GM03348 (cell line): ENCODE results near the gene PSENEN.

Source experiments
- DNase-seq: peaks from one replicate; pipeline ENCODE4 v3.0.0; 2012; ENCODE audit warnings: low spot score

The PSENEN gene

DNA sequence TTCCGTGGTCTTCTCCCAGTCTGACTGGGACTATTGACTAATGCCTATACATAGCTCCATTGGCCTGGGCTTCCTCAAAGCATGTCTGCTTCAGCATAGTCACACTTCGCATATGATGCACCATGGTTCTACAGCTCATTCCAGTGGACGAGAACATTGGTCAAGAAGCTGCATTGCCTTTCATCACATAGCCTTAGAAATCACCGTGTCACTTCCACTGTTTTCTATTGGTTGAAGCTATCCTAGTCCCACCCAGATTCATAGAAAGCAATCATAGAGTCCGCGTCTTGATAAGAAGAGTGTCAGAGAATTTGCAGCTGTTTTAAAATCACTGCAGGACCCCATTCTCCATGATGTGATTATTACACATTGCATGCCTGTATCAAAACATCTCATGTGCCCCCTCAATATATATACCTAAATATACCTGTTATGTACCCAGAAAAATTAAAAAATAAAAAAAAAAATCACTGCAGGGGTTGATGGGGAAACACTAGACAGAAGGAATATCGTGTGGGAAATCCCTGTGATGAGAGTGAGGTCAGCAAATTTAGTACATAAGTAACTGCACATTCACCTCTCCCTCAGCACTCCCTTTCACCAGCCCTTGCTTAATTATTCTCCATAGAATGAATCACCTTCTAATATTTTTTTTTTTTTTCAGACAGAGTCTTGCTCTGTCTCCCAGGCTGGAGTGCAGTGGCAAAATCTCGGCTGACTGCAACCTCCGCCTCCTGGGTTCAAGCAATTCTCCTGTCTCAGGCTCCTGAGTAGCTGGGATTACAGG, 27.8 kb downstream of the PSENEN start:
- no peak for DNase-seq

DNA sequence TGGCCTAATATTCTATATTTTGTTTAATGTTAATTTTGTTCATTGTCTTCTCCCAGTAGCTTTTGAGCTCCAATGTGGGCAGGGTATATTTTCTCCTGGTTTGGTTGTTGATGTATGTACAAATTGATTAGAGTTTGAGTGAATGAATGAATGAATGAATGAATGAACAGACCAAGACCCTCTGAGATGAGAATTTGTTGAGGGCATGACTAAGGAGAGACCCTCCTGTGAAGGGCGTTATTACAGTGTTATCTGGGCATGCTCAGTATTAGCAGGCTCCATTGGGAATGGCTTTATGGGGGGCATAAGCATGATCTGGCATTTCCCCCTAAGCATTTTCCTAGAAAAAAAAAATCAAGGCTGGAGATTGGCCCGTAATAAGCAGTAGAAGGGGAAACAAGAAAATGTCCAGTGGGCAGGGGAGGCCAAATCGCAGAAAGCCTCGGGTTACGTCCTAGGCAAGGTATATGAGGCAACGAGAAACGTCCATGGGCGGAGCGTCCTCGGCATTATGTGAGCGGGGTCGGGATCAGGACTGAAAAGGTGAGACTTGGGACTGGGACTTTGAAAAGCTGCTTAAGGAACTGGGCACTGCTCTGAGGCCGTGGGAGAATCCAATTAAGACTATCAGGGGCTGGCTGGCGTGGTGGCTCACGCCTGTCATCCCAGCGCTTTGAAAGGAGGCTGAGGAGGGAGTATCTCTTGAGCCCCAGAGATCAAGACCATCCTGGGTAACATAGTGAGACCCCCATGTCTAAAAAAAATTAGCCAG, 29.0 kb downstream of the PSENEN start:
- DNase-seq, result no peak

GRCh38 chr19:35775046-35775297, 29.5 kb downstream of the PSENEN start:
- no peak for DNase-seq

- peak; percentile 99 for DNase-seq
These were observed 30.0 kb downstream of the PSENEN start, which contains the start of gene ARHGAP33 for GRCh38 chr19:35775298-35776101. TSS of gene ARHGAP33 (plus strand) at chr19:35775564. CDS start at chr19:35775659, 95 bp downstream.

DNA sequence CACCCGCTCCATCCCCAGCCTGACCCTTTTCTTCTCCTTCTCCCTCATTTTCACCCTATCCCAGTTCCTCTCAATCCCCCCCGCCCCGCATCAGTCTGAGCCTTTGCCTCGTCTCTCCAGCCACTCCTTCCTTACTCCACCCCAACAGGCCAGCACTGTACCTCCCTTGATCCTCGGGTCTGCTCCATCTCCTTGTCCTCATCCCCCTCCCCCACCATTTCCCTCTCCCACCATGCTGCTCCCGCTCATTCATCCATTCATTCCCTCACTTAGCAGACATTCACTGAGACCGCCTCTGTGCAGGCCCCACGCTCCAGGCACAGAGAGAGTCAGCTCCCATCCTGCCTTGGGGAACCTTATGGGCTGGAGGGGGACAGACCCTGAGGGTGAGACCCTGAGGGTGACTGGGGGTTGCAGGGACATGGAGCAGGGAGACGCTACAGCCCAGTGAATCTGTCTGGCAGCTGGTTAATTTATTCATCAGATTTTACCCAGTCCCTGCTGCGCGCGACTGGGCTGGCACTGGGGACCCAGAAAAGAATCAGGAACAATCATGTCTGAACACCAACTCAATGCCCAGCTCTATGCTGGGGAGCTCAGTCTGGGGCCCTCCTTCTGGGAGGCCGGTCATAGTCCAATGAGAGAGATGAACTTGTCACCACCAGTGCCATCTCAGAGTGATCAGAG, 30.8 kb downstream of the PSENEN start:
- DNase-seq, result no peak

DNA sequence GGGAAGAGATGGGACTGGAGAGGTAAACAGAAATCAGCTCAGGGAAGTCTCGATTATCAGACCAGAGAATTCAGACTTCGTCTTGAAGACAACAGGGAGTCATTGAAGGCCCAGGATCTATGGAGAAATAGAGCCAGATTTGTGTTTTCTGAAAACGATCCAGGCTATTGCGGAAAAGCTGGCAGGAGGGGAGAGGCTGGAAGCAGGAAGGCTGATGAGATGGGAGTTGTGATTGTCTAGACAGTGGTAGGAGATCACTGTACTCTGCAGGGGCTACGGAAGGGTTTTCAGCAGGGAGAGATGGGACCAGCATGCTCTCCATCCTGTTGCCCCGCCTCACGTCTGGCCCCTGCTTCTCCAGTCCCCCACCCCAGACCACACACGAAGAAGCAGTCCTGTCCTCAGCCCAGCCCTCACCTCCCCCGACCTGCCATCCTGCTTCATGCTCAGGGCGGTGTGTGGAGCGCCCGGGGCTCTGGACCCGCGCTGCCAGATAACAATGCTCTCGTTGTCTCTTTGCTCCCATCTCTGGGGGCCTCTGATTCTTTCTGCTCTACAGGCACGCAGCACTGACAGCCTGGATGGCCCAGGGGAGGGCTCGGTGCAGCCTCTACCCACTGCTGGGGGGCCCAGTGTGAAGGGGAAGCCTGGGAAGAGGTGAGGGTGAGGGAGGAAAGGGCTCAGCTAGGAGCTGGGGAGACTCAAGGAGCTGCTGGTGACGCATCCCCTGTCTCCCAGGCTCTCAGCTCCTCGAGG, 31.8 kb downstream of the PSENEN start:
- DNase-seq, result no peak

- no peak for DNase-seq
These were observed 32.5 kb downstream of the PSENEN start for GRCh38 chr19:35777961-35778360.

- DNase-seq, result no peak
These were observed 33.6 kb downstream of the PSENEN start for GRCh38 chr19:35779033-35779432.

DNA sequence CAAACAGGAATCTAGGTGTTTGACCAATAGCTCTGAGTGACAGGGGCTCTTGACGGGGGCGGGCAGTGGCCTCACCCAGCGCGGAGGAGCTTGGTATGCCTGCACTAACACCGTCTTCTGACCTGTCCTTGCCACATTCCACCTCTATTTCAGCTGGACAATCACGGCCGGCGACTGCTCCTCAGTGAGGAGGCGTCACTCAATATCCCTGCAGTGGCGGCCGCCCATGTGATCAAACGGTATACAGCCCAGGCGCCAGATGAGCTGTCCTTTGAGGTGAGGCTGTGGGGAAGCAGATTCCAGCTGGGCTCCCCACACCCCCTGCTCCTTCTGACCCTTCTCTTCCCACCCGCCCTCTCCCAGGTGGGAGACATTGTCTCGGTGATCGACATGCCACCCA, 34.6 kb downstream of the PSENEN start:
- no peak for DNase-seq

DNA sequence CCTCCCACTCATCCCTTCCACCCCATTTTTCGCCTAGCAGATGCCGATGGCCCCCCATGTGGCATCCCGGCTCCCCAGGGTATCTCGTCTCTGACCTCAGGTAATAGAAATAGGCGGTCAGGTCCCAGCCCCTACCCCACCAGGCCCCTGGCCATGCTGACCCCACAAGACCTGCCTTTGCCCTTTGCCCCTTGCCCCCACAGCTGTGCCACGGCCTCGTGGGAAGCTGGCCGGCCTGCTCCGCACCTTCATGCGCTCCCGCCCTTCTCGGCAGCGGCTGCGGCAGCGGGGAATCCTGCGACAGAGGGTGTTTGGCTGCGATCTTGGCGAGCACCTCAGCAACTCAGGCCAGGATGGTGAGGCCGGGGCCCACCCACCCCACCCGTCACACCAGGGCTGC, 35.3 kb downstream of the PSENEN start:
- DNase-seq, result no peak

- DNase-seq, result no peak
These were observed 36.2 kb downstream of the PSENEN start for GRCh38 chr19:35781650-35782049.

- DNase-seq, result no peak
These were observed 37.1 kb downstream of the PSENEN start for GRCh38 chr19:35782589-35782988.

- DNase-seq, result no peak
These were observed 38.3 kb downstream of the PSENEN start for GRCh38 chr19:35783469-35784434.

DNA sequence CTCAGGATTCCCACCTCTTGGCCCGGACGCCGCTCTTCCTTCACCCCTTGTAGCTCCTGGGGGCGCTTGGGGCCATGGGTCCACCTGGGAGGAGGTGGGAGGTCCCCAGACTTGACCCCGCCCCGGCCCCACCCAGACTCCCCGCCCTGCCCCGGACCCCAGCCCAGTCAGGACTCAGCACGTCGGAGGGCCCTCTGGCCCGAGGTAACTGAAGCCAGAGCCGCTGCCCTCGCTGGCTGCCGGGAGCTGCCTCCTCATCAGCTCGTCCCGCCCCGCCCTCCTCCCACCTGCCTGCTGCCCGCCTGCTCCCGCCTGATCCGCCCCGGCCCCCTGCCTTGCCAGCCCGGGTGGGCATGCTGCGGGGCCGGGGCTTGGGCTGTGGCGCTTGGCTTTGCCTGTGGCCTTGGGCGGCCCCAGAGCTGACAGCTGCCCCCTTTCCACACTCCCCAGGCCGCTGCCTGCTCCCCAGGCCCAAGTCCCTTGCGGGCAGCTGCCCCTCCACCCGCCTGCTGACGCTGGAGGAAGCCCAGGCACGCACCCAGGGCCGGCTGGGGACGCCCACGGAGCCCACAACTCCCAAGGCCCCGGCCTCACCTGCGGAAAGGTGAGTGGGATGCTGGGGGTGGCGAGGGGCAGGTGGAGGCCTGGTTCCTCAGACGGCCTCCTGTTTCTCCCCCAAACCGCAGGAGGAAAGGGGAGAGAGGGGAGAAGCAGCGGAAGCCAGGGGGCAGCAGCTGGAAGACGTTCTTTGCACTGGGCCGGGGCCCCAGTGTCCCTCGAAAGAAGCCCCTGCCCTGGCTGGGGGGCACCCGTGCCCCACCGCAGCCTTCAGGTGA, 39.3 kb downstream of the PSENEN start:
- no peak for DNase-seq

- no peak for DNase-seq
These were observed 39.8 kb downstream of the PSENEN start for GRCh38 chr19:35785339-35785627.

DNA sequence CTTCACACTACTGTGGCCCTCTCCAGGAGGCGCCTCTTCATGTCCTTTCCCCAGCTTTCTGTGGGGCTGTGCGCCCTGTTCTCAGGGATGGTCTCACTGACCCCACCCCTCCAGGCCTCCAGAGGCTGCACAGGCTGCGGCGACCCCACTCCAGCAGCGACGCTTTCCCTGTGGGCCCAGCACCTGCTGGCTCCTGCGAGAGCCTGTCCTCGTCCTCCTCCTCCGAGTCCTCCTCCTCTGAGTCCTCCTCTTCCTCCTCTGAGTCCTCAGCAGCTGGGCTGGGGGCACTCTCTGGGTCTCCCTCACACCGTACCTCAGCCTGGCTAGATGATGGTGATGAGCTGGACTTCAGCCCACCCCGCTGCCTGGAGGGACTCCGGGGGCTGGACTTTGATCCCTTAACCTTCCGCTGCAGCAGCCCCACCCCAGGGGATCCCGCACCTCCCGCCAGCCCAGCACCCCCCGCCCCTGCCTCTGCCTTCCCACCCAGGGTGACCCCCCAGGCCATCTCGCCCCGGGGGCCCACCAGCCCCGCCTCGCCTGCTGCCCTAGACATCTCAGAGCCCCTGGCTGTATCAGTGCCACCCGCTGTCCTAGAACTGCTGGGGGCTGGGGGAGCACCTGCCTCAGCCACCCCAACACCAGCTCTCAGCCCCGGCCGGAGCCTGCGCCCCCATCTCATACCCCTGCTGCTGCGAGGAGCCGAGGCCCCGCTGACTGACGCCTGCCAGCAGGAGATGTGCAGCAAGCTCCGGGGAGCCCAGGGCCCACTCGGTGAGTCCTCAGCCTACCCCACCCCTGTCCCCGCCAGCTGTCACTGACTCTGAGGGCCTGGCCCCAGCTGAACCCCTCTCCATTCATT, 41.1 kb downstream of the PSENEN start:
- DNase-seq, result no peak

DNA sequence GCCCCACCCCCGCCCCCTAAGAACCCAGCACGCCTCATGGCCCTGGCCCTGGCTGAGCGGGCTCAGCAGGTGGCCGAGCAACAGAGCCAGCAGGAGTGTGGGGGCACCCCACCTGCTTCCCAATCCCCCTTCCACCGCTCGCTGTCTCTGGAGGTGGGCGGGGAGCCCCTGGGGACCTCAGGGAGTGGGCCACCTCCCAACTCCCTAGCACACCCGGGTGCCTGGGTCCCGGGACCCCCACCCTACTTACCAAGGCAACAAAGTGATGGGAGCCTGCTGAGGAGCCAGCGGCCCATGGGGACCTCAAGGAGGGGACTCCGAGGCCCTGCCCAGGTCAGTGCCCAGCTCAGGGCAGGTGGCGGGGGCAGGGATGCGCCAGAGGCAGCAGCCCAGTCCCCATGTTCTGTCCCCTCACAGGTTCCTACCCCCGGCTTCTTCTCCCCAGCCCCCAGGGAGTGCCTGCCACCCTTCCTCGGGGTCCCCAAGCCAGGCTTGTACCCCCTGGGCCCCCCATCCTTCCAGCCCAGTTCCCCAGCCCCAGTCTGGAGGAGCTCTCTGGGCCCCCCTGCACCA, 41.9 kb downstream of the PSENEN start:
- no peak for DNase-seq
